ENCODE measurements around the gene SCLY. TPM values are rescaled to one million over a fixed set of nuclear protein-coding genes. Genes with fewer than 3 reads are reported as not detected.
A peak's percentile ranks its signal among the peaks of the same experiment; 100 is the strongest.
"Not testable (repeated sequence)": the region's sequence is repeated elsewhere in the genome, so short reads cannot be mapped to it uniquely, and the experiment has no call there.

Gene SCLY
- total RNA-seq, 1 experiment from 2014 or later = 24.4 TPM

- DNase-seq (ENCODE audit: low read depth) = no peak
Observed at GRCh38 chr2:238107525-238108422, 47.0 kb downstream of the SCLY start.

GRCh38 chr2:238108423-238109183 lies 47.8 kb downstream of the SCLY start:
- DNase-seq (ENCODE audit: low read depth) = no peak

- DNase-seq (ENCODE audit: low read depth) = no peak
Observed at GRCh38 chr2:238113611-238114010, 52.8 kb downstream of the SCLY start.

- DNase-seq (ENCODE audit: low read depth) = no peak
Observed at GRCh38 chr2:238114331-238114841, 53.6 kb downstream of the SCLY start.

GRCh38 chr2:238114851-238115660 lies 54.3 kb downstream of the SCLY start:
- no peak for DNase-seq (ENCODE audit: low read depth)

- not testable (repeated sequence) for DNase-seq (ENCODE audit: low read depth)
Observed at GRCh38 chr2:238115709-238116108, 54.9 kb downstream of the SCLY start.

- no peak for DNase-seq (ENCODE audit: low read depth)
Observed at GRCh38 chr2:238116298-238117198, 55.7 kb downstream of the SCLY start.

GRCh38 chr2:238117199-238118154 lies 56.7 kb downstream of the SCLY start:
- peak; percentile 26 for DNase-seq (ENCODE audit: low read depth)

GRCh38 chr2:238119756-238120462 lies 59.1 kb downstream of the SCLY start:
- no peak for DNase-seq (ENCODE audit: low read depth)

GRCh38 chr2:238120463-238121298 lies 59.9 kb downstream of the SCLY start:
- no peak for DNase-seq (ENCODE audit: low read depth)

GRCh38 chr2:238121511-238122286 lies 60.9 kb downstream of the SCLY start:
- DNase-seq (ENCODE audit: low read depth) = no peak

- DNase-seq (ENCODE audit: low read depth) = no peak
Observed at GRCh38 chr2:238122287-238123217, 61.8 kb downstream of the SCLY start.

GRCh38 chr2:238123218-238123971 lies 62.6 kb downstream of the SCLY start:
- no peak for DNase-seq (ENCODE audit: low read depth)

GRCh38 chr2:238123991-238124470 lies 63.2 kb downstream of the SCLY start:
- no peak for DNase-seq (ENCODE audit: low read depth)

All from LHCN-M2 (cell line).